Activated CD8-positive, alpha-beta T cell treated with anti-CD3 and anti-CD28 coated beads, Interleukin-2, amount 10 ng/mL, durations not matched to agents 7 days and 5 days (primary cell): ENCODE results near the gene CAPN8. TPM values are rescaled to one million over a fixed set of nuclear protein-coding genes. Genes with fewer than 3 reads are reported as not detected.

Source experiments
- ATAC-seq: fragments of 150-1000 bp; cut with Tn5 transposase; one replicate; pipeline ENCODE4 v1.10.0; 2021; ENCODE audit warnings: moderate library complexity
- CTCF ChIA-PET: fragments of 350-600 bp; sonication (Branson Sonifier 250); formaldehyde crosslinking; loops from one replicate; lab custom pipeline; 2021; ENCODE audit warnings: antibody characterized with exemption; lab: Charles Lee
- POLR2A ChIA-PET: fragments of 350-600 bp; sonication (Branson Sonifier 250); formaldehyde crosslinking; loops from one replicate; lab custom pipeline; 2021; ENCODE audit warnings: antibody characterized with exemption; lab: Charles Lee
- DNase-seq: peaks from one replicate; pipeline ENCODE4 v3.0.0-alpha.2; 2020
- H3K27ac Mint-ChIP-seq: one replicate; pipeline ENCODE4 v1.8.0; 2021; ENCODE audit warnings: mild to moderate bottlenecking, mixed read lengths
- H3K27me3 Mint-ChIP-seq: one replicate; pipeline ENCODE4 v1.8.0; 2021; ENCODE audit warnings: low read depth, mixed read lengths
- H3K36me3 Mint-ChIP-seq: one replicate; pipeline ENCODE4 v1.8.0; 2021; ENCODE audit warnings: low read depth, mixed read lengths
- H3K4me1 Mint-ChIP-seq: one replicate; pipeline ENCODE4 v1.8.0; 2021; ENCODE audit warnings: low read depth, mixed read lengths
- H3K4me3 Mint-ChIP-seq: one replicate; pipeline ENCODE4 v1.8.0; 2021; ENCODE audit warnings: mild to moderate bottlenecking, mixed read lengths
- H3K9me3 Mint-ChIP-seq: one replicate; pipeline ENCODE4 v1.8.0; 2022; ENCODE audit warnings: mixed read lengths; ENCODE audit not compliant: insufficient read depth
- total RNA-seq, 2 experiments: library from RNA; stranded (reverse); gene quantifications; one replicate each; pipeline ENCODE4 v1.2.3, GENCODE V29; 2021

The CAPN8 gene
- total RNA-seq, 2 experiments from 2014 or later = 0.08 TPM; not detected in 1

- Mint-ChIP-seq H3K36me3 (no peaks in the 10 kb centered on the region), H3K9me3 (no peaks in the 10 kb centered on the region), H3K27me3 (peaks cover 5% of the 10 kb centered on the region), H3K4me3 (no peak overlapping the region), H3K27ac (no peak overlapping the region), H3K4me1 (no peaks in the 10 kb centered on the region)
- CTCF ChIA-PET = no interaction called here
- ATAC-seq (no peak), DNase-seq (no peak)
- POLR2A ChIA-PET = no interaction called here
These were observed 3.7 kb upstream of the CAPN8 start for GRCh38 chr1:223669003-223669795.

- Mint-ChIP-seq H3K4me1 (no peaks in the 10 kb centered on the region), H3K36me3 (no peaks in the 10 kb centered on the region), H3K27me3 (peaks cover 12% of the 10 kb centered on the region), H3K4me3 (no peak overlapping the region), H3K9me3 (no peaks in the 10 kb centered on the region), H3K27ac (no peak overlapping the region)
- ATAC-seq = no peak
- no peak for DNase-seq
- ChIA-PET CTCF (interaction anchor here (1.3 kb wide), 1 partner anchor 111 kb away, joined by 3 read pairs; no protein-coding TSS in a partner anchor), POLR2A (no interaction called here)
These were observed 2.1 kb upstream of the CAPN8 start for GRCh38 chr1:223667484-223668182.

DNA sequence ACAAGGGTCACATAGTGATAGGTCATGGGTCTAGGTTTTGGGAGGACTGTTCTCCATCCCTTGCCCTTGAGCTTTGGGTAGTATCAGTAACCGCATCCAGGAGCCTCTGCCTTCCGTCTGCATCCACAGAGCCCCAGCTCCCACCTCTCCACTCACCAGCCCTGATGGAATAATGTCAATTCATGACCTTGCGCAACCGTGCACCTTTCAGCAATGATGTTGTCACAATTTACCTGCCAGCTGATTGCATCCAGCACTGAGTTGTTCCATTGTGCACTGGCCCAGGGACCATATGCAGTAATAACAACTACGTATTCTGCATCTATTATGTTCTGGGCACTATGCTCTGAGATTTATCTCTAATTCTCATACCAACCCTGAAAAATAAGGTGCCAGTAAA is 1.4 kb downstream of the CAPN8 start:
- no peak overlapping the region for H3K4me3 Mint-ChIP-seq

DNA sequence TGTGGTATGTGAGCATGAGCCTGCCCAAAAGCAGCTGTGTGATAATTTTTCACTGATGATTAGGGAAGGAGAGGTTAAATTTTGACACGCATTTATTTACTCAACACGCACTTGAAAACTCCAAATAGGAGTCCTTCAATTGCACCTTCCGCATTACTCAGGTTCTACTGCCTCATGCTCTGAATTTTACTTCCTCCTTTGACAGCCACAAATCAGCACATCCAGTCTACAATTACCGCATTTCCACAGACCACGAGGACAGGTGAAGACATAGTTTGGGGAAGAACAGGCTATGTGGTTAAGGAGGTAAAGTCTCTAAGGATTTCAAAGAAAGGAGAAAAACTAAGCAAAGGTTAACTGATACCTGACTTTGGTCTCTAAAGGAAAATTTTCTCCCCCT is 2.6 kb downstream of the CAPN8 start:
- Mint-ChIP-seq H3K36me3 (no peaks in the 10 kb centered on the region), H3K4me1 (no peaks in the 10 kb centered on the region), H3K9me3 (no peaks in the 10 kb centered on the region), H3K27ac (no peak overlapping the region), H3K4me3 (no peak overlapping the region), H3K27me3 (peaks cover 18% of the 10 kb centered on the region)
- DNase-seq = no peak
- no peak for ATAC-seq
- CTCF ChIA-PET = no interaction called here
- POLR2A ChIA-PET = no interaction called here

More for the DNA sequence above, 1.4 kb downstream of the CAPN8 start:
- Mint-ChIP-seq H3K36me3 (no peaks in the 10 kb centered on the region), H3K27ac (no peak overlapping the region), H3K9me3 (no peaks in the 10 kb centered on the region), H3K4me1 (no peaks in the 10 kb centered on the region), H3K27me3 (peaks cover 18% of the 10 kb centered on the region)
- CTCF ChIA-PET = no interaction called here
- POLR2A ChIA-PET = no interaction called here
- no peak for ATAC-seq
- no peak for DNase-seq

- CTCF ChIA-PET = no interaction called here
These were observed 5.8 kb downstream of the CAPN8 start for GRCh38 chr1:223659711-223660110.

DNA sequence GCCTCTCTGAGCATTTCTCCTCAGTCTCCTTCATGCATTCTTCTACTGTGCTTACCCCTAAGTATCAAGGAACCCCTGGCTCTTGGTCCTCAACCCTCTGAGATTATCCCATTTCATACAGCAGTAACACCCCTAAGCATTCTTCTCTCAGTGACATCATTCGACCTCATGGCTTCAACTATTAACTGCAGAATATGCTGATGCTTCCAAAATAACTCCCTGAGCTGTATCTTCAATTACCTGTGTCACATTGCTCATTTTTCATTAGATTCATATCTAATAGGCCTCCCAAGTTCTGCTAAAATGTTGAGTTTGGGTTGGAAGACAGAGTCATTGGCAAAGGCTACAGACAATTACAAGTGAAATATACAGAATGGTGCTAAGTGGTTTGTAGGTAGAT is 7.5 kb downstream of the CAPN8 start:
- Mint-ChIP-seq H3K36me3 (no peaks in the 10 kb centered on the region), H3K9me3 (no peaks in the 10 kb centered on the region), H3K27me3 (peaks cover 15% of the 10 kb centered on the region), H3K4me1 (no peaks in the 10 kb centered on the region), H3K4me3 (no peak overlapping the region), H3K27ac (no peak overlapping the region)
- CTCF ChIA-PET = no interaction called here
- POLR2A ChIA-PET = no interaction called here
- DNase-seq (no peak), ATAC-seq (no peak)

More at GRCh38 chr1:223659711-223660110, 5.8 kb downstream of the CAPN8 start:
- H3K27me3 Mint-ChIP-seq = peaks cover 20% of the 10 kb centered on the region
- no peaks in the 10 kb centered on the region for H3K9me3 Mint-ChIP-seq
- H3K4me3 Mint-ChIP-seq = no peak overlapping the region
- ATAC-seq (no peak), DNase-seq (no peak)
- no peak overlapping the region for H3K27ac Mint-ChIP-seq
- no peaks in the 10 kb centered on the region for H3K36me3 Mint-ChIP-seq
- POLR2A ChIA-PET = no interaction called here
- H3K4me1 Mint-ChIP-seq = no peaks in the 10 kb centered on the region

GRCh38 chr1:223654083-223654482 is 11.4 kb downstream of the CAPN8 start:
- no peaks in the 10 kb centered on the region for H3K4me1 Mint-ChIP-seq
- H3K9me3 Mint-ChIP-seq = no peaks in the 10 kb centered on the region
- no peaks in the 10 kb centered on the region for H3K36me3 Mint-ChIP-seq
- H3K27ac Mint-ChIP-seq = no peak overlapping the region
- POLR2A ChIA-PET = no interaction called here
- H3K27me3 Mint-ChIP-seq = peaks cover 6% of the 10 kb centered on the region
- no peak for DNase-seq
- CTCF ChIA-PET = no interaction called here
- no peak overlapping the region for H3K4me3 Mint-ChIP-seq
- ATAC-seq = no peak

- H3K9me3 Mint-ChIP-seq = no peaks in the 10 kb centered on the region
- no peak overlapping the region for H3K27ac Mint-ChIP-seq
- ATAC-seq (no peak), DNase-seq (no peak)
- CTCF ChIA-PET = no interaction called here
- no peak overlapping the region for H3K4me3 Mint-ChIP-seq
- no peaks in the 10 kb centered on the region for H3K36me3 Mint-ChIP-seq
- H3K27me3 Mint-ChIP-seq = peaks cover 6% of the 10 kb centered on the region
- H3K4me1 Mint-ChIP-seq = no peaks in the 10 kb centered on the region
- POLR2A ChIA-PET = no interaction called here
These were observed 12.1 kb downstream of the CAPN8 start for GRCh38 chr1:223653431-223653830.

GRCh38 chr1:223653015-223653414 is 12.5 kb downstream of the CAPN8 start:
- DNase-seq (no peak), ATAC-seq (no peak)
- no peaks in the 10 kb centered on the region for H3K36me3 Mint-ChIP-seq
- H3K27me3 Mint-ChIP-seq = peaks cover 6% of the 10 kb centered on the region
- POLR2A ChIA-PET = no interaction called here
- H3K27ac Mint-ChIP-seq = no peak overlapping the region
- H3K4me3 Mint-ChIP-seq = no peak overlapping the region
- H3K9me3 Mint-ChIP-seq = no peaks in the 10 kb centered on the region
- no peaks in the 10 kb centered on the region for H3K4me1 Mint-ChIP-seq
- CTCF ChIA-PET = no interaction called here

DNA sequence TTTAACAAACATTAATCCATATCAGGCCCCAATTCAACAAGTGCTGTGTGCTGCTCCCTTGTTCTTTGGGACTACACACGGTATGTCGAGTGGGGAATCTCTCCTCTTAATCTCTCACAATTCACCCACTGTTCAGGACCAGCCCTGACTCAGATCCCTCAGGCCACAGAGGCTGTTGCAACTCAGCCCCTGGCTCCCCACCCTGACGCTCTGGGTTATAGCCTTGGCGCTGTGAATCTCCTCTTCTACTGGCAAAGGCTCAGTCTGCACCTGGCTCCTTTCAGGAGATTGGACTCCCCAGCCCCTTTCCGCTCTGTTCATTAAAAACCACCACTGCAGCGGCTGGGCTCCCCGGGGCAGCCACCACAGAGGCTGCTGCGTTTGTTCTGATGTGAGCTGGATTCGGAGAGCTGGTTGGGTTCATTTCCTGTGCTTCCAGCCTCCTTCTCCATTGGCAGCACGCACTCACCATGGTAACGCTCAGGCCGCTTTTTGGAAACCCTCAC is 13.0 kb downstream of the CAPN8 start:
- ChIA-PET POLR2A (no interaction called here), CTCF (no interaction called here)
- ATAC-seq = no peak
- Mint-ChIP-seq H3K9me3 (no peaks in the 10 kb centered on the region), H3K27ac (no peak overlapping the region), H3K27me3 (peaks cover 3% of the 10 kb centered on the region), H3K36me3 (no peaks in the 10 kb centered on the region), H3K4me3 (no peak overlapping the region), H3K4me1 (no peaks in the 10 kb centered on the region)
- DNase-seq = no peak

DNA sequence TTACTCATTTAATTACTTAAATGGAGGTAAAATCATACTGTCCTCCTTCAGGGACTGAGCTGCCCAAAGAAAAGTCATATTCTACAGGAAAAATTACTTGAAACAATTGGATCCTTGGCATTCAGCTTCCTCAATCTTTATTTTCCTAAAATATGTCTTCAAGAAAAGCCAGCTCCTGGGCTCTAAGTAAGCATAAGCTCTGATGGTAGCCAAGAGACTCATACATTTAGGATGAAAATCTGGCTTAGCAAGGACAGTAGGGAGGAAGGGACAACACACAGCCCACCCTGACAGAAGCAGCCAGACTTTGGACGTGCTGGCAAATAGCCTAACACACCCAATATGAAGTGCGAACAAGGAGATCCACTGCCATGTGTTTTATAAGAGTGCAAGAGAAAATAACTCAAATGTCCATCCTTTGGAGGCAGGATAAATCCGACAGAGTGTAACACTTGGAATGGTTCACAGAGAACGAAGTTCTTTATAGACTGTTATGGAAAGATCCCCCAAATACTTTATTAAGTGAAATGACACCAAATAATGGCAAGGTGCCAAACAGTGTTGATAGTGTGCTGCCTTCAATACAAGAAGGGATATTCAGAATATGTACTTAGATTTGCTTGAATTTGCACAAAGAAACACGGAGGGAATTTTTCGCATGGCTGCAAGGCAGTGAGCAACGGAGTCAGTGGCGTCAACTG is 14.1 kb downstream of the CAPN8 start:
- H3K27ac Mint-ChIP-seq = no peak overlapping the region
- peaks cover 3% of the 10 kb centered on the region for H3K27me3 Mint-ChIP-seq
- H3K4me3 Mint-ChIP-seq = no peak overlapping the region
- no peaks in the 10 kb centered on the region for H3K9me3 Mint-ChIP-seq
- no peaks in the 10 kb centered on the region for H3K36me3 Mint-ChIP-seq
- ATAC-seq (no peak), DNase-seq (no peak)
- POLR2A ChIA-PET = no interaction called here
- CTCF ChIA-PET = no interaction called here
- no peaks in the 10 kb centered on the region for H3K4me1 Mint-ChIP-seq

- no peaks in the 10 kb centered on the region for H3K4me1 Mint-ChIP-seq
- no peak for DNase-seq
- H3K36me3 Mint-ChIP-seq = no peaks in the 10 kb centered on the region
- H3K4me3 Mint-ChIP-seq = no peak overlapping the region
- ChIA-PET CTCF (interaction anchor here (1.1 kb wide), 1 partner anchor 22 kb away, joined by 3 read pairs; no protein-coding TSS in a partner anchor), POLR2A (no interaction called here)
- peaks cover 3% of the 10 kb centered on the region for H3K27me3 Mint-ChIP-seq
- no peaks in the 10 kb centered on the region for H3K9me3 Mint-ChIP-seq
- H3K27ac Mint-ChIP-seq = no peak overlapping the region
- no peak for ATAC-seq
These were observed 15.0 kb downstream of the CAPN8 start for GRCh38 chr1:223650465-223650864.
